8988T (cell line): ENCODE data around the gene GPS1.

Experiments
- DNase-seq: peaks from one replicate; pipeline ENCODE4 v3.0.0; 2011

The GPS1 gene

DNA sequence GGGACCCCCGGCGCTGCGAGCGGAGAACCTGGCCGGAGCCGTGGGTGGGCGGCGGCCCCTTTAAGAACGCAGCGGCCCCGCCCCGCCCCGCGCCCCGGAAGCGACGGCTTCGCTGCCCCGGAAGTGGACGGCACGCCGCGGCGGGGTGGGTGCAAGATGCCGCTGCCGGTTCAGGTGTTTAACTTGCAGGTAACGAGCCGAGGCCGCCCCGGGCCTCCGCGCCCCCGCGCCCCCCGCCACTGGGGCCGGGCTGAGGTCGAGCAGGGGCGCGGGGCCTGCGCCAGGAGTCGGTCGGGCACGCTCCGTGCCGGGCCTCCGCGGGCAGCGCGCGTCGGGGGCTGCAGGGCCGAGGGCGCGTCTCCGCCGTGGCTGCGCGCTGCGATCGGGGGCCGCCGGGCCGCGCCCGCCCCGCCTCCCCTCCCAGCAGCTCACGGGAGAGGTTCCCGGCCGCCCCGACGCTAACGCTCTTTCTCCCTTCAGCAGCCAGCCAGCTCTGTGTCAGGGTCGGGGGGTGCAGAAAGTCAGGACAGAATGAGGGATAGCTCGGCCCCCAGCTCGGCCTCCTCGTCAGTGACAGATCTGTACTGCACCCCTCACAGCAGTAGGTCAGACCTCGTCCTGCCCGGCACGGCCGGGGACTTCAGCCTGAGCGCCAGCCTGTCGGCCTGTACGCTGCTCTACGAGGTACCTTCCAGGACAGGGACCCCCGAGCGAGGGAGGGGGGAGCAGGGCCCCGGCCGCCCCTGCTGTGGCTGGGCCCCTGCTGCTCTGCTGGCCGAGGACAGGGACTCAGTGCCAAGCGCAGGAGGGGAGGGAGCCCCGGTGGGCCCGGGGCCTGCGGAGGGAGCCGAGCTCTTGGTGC, at the start of gene GPS1, which contains the start of gene RFNG:
Gene GPS1 (plus strand): TSS at position 123 of the 862 bp plus-strand sequence. CDS start 34 bp downstream, at position 157.
Gene RFNG (minus strand): TSS at position 36 of the 862 bp plus-strand sequence. CDS start 45 bp downstream, outside the sequence.
- DNase-seq: peak; percentile 96

DNA sequence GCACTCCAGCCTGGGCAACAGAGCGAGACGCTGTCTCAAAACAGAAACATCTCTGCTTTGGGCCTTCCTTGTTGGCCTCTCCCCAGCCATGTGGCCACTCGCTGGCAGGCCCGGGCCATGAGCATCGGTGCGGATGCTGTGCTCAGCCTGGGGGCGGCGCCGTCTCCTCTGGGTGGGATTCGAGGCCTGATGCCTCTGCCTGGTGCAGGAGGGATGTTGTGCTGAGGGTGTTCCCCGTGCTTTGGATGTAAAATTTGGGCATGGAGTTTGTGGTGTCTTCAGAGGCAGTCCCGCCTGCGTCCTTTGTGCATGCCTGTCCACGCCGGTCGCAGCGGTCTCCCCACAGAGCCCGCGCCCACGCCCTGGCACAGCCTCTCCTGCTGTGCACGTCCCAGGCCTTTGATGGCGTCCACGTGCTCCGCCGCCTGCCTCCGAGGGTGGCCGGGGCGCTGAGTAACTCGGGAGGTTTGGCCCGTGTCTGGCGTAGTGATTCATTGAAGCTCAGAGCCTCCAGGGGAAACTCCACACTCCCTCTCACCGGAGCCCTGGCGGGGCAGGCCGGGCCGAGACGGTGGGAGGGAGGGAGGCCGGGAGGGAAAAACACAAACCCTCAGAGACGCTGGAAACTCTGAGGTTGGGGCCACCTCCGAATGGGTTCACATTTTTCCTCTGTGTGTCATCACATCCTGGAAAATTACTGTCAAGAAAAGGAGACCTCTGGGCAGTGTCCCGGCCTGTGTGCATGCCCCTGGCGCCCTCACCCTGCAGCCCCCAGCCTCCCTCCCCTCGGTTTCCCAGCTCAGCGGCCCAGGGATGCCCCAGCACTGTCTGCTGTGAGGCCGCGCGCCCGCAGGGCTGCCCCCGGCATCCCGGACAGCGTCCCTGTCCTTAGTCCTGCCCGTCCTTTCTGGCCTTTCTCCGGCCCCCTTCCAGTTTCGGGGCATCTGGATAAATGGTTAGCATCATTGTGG, 48.0 kb upstream of the GPS1 start:
- DNase-seq: peak; percentile 87

DNA sequence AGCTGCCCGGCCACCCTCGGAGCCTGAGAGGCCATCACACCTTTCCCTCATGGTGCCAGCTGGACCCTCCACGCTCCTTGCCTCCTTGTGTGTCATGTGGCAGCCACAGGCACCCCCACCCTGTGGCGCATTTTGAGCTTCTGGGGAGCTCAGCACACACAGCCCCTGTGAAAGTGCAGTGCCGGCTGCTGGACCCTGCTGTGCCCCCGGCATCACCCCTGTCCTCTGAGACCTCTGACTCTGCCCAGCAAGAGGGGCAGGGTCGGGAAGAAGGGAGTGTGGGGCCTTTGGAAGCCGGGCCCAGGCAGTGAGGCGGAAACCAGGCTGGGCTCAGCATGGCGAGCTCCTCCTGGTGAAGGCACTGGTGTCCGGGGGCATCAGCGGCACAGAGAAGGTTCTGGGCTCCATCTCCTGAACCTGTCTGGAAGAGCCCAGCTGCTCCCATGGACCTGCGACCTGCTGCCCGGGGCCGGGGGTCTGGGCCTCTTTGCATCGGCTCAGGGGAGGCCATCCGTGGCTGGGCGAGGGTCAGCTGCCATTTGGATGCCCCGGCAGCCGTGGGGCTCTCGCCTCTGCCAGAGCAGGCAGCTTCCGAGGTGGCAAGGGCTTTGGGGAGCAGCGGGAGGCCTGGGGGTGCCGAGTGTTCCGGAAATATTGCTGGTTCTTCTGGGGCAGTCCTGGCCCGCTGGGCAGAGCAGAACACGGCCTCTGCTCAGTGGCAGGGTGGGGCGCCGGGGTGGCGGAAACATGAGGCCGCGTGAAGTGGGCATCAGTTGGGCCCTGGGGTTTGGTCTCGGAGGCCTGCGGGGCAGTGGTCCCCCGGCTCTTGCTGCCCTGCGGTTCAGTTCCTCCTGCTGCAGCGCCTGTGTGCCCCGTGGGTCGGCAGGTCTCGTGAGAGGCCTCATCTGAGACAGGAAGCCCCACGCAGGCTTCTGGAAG, 46.9 kb upstream of the GPS1 start:
- no peak for DNase-seq

DNA sequence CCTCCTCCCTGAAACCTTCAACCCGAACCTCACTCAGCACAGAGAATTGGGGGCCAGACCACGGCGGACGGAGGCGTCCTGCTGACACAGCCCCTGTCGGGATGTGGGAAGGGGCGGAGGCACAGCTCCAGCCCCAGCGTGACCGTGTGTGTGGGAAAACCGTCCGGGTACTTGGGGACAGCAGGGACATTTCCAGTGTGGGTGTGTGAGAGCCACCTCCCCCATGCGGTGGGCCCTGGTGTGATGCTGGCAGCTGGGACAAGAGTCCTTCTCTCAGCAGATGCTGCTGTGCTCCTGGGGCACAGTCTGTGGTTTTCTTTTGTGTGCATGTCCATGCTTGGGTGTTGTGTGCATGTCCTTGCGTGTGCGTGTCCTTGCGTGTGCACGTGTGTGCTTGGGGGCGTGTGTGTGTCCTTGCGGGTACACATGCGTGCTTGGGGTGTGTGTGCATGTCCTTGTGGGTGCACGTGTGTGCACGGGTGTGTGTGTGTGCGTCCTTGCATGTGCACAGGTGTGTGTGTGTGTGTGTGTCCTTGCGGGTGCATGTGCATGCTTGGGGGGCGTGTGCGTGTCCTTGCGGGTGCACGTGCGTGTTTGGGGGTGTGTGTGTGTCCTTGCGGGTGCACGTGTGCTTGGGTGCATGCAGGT, 45.9 kb upstream of the GPS1 start:
- no peak for DNase-seq

DNA sequence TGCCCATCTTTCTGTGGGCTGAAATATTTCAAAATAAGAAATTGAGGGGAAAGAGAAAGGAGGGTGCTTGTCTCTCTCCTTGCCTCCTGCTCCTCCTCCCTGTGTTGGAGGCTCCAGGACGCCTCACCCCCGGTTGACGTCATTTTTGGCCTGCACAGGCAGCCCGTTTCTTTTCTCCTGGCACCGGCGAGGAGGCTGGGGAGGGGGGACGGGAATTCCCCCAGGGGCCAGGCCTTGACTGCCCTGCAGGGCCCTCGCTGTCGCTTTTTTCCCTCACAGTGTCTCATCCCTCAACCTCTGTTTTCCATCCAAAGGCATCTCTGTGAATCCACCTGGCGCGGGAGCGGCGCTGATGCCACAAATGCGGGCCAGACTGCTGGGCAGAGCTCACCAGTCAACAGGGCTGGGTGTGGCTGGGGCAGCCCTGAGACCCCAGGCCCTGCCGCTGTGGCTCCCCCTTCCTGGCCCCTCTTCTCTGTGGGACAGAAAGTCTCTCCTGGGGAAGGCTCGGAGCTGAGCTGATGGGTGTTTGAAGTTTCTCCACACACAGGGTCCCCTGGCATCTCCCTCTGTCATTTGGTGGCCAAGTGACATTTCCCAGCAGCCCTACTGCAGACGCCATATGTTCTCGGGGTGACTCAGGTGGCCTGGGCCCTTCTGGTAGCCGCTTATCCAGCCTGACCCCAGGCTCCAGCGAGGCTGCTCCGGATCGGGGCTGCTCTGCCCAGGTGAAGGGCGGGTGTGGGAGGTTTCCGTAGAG, 45.0 kb upstream of the GPS1 start:
- DNase-seq: no peak

DNA sequence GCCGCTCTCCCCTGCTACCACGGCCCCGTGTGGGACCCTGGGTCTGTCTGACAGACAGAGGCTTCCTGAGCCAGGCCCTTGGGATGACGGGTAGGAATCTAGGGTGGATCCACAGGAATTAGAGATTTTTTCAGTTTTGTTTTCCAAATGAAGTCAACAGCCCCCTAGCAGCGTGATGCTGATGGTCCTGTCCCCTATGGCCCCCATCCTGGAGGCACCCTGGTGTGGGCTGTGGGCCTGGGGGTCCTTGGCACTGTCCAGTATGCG, 44.5 kb upstream of the GPS1 start:
- no peak for DNase-seq

DNA sequence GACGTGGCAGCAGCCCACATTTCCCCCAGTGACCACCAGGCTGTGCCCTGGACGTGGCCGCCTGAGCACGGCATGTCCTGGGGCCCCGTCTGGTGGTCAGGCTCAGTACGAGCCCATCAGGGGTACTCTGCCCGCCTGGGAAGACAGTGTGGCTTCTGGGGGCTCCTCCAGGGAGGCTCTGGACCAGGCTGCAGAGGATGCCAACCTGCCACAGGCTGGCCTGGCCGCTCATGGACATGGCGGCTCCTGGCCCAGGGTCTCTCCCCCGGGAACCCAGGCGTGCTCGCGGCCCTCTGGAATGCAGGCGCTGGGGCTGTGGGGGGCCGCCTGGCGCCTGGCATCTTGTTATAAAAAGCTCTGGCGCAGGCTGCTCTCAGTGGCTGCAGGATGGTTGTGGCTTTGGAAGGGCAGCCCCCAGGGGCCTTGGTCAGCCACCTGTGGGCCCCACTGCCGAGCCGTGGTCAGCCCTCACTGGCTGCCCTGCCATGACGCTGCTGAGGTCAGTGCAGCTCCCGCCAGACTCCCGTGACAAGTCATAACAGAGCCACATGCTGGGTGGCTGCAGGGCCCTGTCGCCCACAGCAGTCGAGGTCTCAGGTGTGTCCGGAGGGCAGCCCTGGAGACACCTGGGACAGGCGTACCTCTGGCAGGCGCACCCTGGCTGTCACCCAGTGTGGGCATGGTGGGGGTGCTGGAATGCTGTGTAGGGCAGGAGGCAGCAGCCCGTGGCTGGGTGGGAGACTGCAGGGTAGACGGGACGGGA, 44.0 kb upstream of the GPS1 start:
- no peak for DNase-seq

DNA sequence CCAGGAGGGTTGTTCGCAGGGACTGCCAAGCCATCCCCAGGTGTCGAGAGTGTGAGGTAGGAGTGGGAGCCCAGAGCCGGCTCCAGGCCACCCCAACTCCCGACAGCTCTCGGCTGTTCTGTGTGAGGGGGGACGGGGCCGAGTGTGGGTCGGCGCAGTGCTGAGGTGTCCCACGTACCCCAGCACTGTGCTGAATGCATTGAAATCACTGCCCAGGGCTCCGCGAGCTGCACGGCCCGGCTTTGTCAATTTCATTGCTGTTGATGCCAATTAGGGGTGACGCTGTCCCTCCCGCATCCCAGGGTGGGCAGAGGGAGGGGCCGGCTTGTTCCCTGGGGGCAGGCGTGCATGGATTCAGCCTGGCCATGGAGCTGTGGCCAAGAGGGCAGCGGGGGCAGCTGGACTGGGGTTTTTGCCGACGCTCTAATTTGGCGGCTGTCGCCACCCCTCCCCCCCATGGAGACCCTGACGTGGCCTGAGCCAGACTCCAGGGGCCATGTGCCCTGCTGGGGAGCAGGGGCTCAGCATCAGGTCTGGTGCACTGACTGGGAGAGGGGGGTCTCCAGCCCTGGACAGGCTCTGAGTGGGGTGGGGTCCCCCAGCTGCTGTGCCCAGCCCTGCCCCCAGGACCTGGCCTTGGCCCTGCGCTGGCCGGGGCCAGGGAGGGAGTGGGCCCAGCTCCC, 43.3 kb upstream of the GPS1 start:
- no peak for DNase-seq

DNA sequence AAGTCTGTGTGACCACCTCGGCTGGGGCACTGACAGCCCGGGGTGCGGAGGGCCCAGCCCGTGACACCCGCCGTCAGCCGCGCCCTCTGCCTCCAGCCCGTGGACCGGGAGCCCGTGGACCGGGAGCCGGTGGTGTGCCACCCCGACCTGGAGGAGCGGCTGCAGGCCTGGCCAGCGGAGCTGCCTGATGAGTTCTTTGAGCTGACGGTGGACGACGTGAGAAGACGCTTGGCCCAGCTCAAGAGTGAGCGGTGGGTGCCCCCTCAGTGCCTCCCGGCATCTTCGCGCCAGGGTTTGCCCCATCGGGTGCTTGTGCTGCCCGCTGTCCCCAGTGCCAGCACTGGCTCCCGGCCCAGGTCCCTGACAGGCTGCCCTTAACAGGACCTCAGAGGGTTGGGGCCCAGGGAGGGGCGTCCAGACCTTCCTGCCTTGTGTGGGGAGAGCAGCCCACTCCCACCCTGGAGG, 42.7 kb upstream of the GPS1 start:
- DNase-seq: no peak

DNA sequence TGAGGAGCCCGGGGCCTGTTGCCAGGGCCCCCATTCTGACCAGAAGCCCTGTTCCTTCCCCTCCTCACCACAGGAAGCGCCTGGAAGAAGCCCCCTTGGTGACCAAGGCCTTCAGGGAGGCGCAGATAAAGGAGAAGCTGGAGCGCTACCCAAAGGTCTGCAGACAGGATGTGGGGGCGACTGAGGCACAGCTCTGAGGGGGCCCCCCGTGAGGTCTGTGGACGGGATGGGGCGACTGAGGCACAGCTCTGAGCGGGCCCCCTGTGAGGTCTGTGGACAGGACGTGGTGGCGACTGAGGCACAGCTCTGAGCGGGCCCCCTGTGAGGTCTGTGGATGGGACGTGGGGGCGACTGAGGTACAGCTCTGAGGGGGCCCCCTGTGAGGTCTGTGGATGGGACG, 42.3 kb upstream of the GPS1 start:
- no peak for DNase-seq

DNA sequence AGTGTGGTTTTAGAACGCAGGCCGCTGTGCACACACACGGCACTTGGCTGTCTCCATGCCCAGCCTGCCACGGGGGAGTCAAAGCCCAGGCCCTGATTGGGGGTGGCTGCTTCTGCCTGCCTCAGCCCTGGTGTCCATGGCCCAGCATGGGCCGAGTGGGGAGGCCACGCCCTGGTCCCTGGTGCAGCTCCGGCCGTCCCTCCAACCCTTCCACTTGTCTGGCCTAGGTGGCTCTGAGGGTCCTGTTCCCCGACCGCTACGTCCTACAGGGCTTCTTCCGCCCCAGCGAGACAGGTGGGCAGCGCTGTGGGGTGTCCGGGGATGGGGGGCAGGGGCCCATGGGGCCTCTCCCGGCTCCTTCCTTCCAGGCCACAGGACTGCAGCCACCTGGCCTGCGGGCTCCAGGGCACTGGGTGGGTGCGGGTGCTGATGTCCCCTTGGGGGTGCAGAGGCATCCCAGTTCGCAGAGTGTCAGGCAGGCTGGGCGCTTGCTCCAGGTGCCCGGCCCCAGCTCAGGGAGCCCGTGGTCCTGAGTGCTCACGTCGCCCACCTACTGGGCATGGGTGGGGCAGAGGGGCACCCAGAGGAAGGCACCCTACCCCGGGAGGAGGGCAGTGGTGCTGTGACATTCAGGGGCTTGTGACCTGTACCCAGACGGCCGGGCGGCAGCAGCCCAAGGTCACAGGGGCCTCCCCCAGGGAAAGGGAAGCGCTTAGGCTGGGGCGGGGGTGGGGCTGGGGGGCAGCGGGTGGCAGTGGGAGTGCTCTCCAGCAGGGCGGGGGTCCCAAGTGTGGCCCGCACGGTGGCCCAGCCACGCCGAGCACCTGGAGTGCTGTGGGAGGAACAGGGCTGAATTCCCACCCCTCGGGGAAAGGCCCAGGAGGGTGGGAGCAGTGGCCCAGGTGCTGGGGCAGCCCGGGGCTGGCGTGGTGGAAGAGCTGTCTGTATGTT, 40.8 kb upstream of the GPS1 start:
- no peak for DNase-seq

DNA sequence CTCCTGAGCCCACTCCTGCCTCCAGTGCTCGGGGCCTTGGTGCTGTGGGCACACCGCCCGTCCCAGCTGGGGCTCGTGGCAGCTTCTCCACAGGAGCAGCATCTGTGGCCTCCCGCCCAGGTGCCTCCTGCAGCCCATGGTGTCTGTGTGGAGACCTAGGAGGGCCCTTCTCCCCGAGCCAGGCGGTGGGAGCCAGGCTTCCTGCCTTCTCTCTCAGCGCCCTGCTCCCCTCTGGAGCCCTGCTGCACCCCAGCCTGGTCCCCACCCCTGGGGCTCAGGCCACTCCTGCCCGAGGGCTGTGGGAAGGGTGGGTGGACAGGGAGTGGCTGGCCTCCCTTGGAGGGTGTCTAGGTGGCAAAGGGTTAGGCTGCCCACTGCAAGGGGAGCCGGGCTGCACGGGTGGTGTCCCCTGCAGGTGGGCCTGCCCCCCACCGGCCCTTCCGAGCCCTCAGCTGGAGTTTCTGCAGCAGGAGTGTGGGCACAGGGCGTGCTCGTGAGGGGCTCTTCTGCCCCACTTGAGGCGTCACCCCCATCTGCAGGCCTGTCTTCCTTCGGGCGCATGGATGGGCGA, 40.0 kb upstream of the GPS1 start:
- no peak for DNase-seq

DNA sequence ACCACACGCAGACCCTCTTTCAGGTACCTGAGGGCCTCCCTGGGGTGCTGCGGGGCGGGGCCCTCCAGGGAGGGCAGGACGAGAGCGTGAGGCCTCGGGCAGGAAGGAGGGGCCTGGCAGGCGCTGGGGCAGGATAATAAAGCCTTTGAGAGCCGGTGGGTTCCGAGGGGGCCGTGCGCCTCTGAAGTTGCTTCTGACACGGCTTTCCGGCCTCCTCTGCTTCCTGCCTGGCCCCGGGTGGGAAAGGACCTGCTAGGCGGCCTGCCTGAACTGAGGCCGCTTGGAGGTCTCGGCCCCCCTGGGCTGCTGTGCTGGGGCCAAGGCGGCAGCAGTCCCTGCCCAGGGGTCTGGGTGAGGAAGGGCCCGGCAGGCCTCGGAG, 39.4 kb upstream of the GPS1 start:
- DNase-seq: no peak

DNA sequence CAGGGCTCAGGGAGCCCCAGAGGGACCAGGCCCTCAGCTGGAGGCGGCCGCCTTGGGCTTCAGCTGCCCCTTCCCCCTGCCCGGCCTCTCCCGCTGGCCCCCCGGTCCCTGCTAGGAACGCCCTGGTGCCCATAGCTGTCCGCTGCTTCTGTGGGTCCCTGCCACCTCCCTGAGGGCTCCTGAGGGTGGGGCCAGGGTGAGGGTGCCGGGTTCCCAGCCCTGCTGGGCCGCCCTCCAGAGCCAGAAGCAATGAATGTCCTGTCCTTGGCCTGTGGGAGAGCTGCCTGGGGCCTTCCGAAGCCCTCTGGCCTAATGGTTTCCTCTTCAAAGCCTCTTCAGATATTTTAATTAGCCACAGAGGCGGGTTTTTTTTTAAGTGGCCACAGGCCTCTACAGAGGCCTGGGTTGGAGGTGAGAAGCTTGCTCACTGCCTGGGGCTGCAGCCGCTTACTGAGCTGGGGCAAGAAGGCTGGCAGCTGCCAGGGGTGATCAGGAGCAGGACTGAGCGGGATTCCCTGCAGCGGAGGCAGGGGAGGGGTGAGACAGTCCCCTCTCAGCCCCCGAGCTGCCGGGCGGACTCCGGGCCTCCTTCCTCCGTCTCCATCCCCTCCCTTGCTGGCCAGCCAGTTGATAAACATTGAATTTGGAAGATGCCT, 38.9 kb upstream of the GPS1 start:
- no peak for DNase-seq

DNA sequence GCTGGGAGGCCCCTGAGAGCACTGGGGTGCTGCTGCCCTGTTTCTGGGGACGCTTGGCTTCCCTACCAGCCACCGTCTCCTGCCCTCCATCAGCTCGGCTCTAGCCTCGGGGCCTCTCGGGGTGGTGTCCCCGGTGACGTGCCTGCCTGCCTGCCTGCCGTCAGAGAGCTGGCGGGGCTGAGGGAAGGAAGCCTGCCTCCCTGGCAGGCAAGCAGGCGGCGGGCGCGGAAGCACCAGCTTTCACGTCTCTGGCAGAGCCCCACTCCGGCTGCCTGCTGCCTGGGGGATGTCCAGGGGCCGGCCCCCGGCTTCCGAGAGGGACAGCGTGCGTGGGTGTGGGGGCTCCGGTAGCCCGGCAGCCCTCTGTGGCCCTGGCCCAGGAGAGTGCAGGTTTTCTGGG, 38.4 kb upstream of the GPS1 start:
- DNase-seq: no peak

DNA sequence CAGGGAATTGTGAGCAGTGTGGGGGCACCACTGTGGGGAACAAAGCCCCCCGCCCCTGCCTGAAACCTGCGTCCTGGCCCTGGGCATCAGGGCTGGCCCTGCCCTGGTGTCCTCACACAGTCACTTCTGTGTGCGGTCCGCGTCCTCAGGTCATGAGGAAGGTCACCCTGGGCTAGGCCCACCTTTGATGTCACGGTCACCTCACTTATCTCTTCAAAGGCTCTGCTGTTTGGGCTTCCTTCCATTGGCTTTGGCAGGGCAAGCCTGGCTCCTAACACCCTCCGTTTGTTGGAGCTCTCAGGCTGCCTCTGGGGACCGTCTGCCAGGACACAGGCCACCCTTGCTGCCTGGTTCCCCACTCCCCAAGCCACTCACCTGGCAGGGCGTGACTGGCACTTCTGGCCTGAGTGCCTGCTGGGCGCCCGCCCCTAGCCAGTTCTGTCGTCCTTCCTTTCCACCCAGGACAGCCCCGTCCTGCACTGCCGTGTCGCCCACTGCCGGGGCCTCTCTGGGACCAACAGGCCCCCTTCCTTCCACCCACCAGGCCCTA, 37.9 kb upstream of the GPS1 start:
- DNase-seq: no peak

DNA sequence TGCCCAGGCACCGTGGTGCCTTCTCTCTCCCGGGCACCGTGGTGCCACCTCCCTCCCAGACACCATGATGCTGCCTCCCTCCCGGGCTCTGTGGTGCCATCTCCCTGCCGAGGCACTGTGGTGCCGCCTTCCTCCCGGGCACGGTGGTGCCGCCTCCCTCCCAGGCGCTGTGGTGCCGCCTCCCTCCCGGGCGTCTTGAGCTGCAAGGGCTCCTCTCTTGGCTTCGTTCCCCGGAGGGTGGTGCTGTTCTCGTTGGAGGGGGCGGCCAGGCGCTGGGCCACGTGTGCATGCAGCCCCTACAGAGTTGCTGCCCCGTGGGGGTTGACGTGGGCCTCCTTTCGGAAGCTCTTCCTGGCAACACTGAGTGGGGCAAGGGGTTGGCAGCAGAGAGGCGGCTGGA, 37.3 kb upstream of the GPS1 start:
- no peak for DNase-seq

DNA sequence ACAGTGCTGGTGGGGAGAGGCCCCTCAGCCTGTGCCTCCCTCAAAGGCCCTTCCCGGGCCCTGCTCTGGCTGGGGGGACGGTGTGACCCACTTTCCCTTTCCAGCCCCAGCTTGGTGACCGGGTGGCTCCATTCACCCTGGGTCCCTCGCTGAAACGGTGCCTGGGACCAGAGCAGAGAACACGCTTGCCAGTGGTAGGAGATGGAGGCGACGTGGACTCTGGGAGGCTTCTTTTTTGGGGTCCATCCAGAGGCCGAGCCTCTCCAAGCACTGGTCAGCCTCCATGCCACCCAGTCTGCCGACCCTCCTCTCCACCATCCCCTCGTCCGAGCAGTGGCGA, 36.8 kb upstream of the GPS1 start:
- no peak for DNase-seq
